ENCODE data around the gene ECT2. TPM values are rescaled to one million over a fixed set of nuclear protein-coding genes. Genes with fewer than 3 reads are reported as not detected.
"Not testable (repeated sequence)": the region's sequence is repeated elsewhere in the genome, so short reads cannot be mapped to it uniquely, and the experiment has no call there.

The ECT2 gene
- total RNA-seq, 4 donors from 2014 or later = 2.7 to 5.8 (median 3.7) TPM

DNA sequence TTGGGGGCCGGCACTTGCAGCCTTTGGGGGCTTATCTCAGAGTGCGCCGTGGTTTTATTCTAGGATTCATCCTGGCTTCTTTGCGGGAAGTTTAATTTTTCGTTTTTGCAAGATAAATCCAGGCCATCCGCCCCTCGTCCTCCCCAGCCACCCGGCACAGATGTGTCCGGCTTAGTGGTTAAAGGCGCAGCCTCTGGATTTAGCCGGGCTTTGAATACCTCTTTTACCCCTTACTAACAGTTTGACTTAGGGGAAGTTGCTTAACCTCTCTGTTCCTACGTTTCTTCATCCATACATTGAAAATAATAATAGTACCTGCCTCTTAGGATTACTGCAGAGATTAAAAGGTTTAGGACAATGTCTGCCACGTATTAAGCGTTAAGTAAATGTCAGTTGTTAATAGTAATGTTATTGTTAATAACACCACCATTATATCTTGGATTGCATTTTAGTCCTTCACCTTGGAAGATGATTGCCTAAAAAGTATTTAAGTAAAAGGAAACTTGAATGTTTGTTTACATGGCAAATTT, 714 bp downstream of the ECT2 start:
- TF ChIP-seq, protein P1, sequence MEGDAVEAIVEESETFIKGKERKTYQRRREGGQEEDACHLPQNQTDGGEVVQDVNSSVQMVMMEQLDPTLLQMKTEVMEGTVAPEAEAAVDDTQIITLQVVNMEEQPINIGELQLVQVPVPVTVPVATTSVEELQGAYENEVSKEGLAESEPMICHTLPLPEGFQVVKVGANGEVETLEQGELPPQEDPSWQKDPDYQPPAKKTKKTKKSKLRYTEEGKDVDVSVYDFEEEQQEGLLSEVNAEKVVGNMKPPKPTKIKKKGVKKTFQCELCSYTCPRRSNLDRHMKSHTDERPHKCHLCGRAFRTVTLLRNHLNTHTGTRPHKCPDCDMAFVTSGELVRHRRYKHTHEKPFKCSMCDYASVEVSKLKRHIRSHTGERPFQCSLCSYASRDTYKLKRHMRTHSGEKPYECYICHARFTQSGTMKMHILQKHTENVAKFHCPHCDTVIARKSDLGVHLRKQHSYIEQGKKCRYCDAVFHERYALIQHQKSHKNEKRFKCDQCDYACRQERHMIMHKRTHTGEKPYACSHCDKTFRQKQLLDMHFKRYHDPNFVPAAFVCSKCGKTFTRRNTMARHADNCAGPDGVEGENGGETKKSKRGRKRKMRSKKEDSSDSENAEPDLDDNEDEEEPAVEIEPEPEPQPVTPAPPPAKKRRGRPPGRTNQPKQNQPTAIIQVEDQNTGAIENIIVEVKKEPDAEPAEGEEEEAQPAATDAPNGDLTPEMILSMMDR (IDR thresholded peaks at IDR 0.05 in 4 of 5, conservative IDR thresholded peaks at IDR 0.05 in 1 of 5) = no peak
- no peak for TF ChIP-seq POLR2A (IDR thresholded peaks at IDR 0.05)
- DNase-seq = no peak
- in situ Hi-C loops (cut with MboI; ENCODE audit: low sequenced_read_pairs in 4 of 4) = no loop called here
- Histone ChIP-seq H3K4me3 (peak overlapping the region; percentile 69 to 82 (median 77)), H3K27ac (peak overlapping the region; percentile 22 to 69 (median 64)), H3K9me3 (no peaks in the 10 kb centered on the region), H3K27me3 (no peaks in the 10 kb centered on the region), H3K4me1 (peaks cover 0 to 8% of the 10 kb centered on the region in 2 donors), H3K36me3 (no peaks in the 10 kb centered on the region)
- ATAC-seq = no peak
- intact Hi-C loops (cut with DNase I; ENCODE audit: low total_unique reads) = no loop called here

GRCh38 chr3:172752651-172753050, 2.1 kb downstream of the ECT2 start:
- no peaks in the 10 kb centered on the region for H3K9me3 ChIP-seq
- no peak overlapping the region for H3K27ac ChIP-seq
- DNase-seq (no peak), ATAC-seq (no peak)
- no peaks in the 10 kb centered on the region for H3K27me3 ChIP-seq
- H3K36me3 ChIP-seq = no peaks in the 10 kb centered on the region
- intact Hi-C loops (cut with DNase I; ENCODE audit: low total_unique reads) = no loop called here
- H3K4me3 ChIP-seq = no peak overlapping the region
- in situ Hi-C loops (cut with MboI; ENCODE audit: low sequenced_read_pairs in 4 of 4) = no loop called here
- TF ChIP-seq, protein P1 (IDR thresholded peaks at IDR 0.05 in 4 of 5, conservative IDR thresholded peaks at IDR 0.05 in 1 of 5) = no peak
- no peak for TF ChIP-seq POLR2A (IDR thresholded peaks at IDR 0.05)
- peaks cover 0 to 8% of the 10 kb centered on the region in 2 donors for H3K4me1 ChIP-seq

DNA sequence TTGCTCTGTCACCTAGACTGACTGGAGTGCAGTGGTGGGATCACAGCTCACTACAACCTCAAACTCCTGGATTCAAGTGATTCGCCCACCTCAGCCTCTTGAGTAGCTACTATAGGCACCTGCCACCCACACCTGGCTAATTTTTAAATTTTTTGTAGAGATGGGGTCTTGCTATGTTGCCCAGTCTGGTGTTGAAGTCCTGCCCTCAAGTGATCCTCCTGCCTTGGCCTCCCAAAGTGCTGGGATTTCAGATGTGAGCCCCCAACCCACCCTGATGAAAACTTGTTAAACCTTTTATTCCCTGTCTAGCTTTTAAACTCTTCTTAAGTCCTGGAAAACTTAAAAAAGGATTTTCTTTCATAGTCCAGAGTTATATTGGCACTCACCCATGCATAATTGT, 2.6 kb downstream of the ECT2 start:
- H3K27me3 ChIP-seq = no peaks in the 10 kb centered on the region
- peaks cover 0 to 8% of the 10 kb centered on the region in 2 donors for H3K4me1 ChIP-seq
- no peaks in the 10 kb centered on the region for H3K9me3 ChIP-seq
- no peak for TF ChIP-seq POLR2A (IDR thresholded peaks at IDR 0.05)
- TF ChIP-seq, protein P1 (IDR thresholded peaks at IDR 0.05 in 4 of 5, conservative IDR thresholded peaks at IDR 0.05 in 1 of 5) = no peak
- intact Hi-C loops (cut with DNase I; ENCODE audit: low total_unique reads) = no loop called here
- ATAC-seq (no peak), DNase-seq (no peak)
- H3K4me3 ChIP-seq = no peak overlapping the region
- H3K27ac ChIP-seq = no peak overlapping the region
- in situ Hi-C loops (cut with MboI; ENCODE audit: low sequenced_read_pairs in 4 of 4) = no loop called here
- no peaks in the 10 kb centered on the region for H3K36me3 ChIP-seq

DNA sequence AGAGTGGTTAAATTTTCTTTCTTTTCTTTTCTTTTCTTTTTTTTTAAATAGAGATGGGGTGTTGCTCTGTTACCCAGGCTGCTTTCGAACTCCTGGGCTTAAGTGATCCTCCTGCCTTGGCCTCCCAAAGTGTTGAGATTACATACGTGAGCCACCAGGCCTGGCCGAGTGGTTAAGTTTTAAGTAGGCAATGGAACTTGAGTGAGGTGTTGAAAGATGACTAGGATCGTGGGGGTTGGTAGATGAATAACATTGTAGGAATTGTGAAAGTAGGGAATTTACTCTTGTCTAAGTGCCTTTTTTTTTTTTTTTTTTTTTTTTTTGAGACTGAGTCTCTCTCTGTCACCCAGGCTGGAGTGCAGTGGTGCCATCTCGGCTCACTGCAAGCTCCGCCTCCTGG, 9.9 kb downstream of the ECT2 start:
- intact Hi-C loops (cut with DNase I; ENCODE audit: low total_unique reads); ATAC-seq; H3K4me3 ChIP-seq; in situ Hi-C loops (cut with MboI; ENCODE audit: low sequenced_read_pairs in 4 of 4); DNase-seq; H3K9me3 ChIP-seq; H3K36me3 ChIP-seq; H3K27me3 ChIP-seq; H3K27ac ChIP-seq; H3K4me1 ChIP-seq: not testable (repeated sequence)

GRCh38 chr3:172766241-172766640, 15.7 kb downstream of the ECT2 start:
- intact Hi-C loops (cut with DNase I; ENCODE audit: low total_unique reads) = no loop called here

More at GRCh38 chr3:172766241-172766640, 15.7 kb downstream of the ECT2 start:
- TF ChIP-seq, protein P1 (IDR thresholded peaks at IDR 0.05 in 4 of 5, conservative IDR thresholded peaks at IDR 0.05 in 1 of 5) = no peak
- TF ChIP-seq POLR2A (IDR thresholded peaks at IDR 0.05) = no peak
- no peak overlapping the region for H3K27ac ChIP-seq
- in situ Hi-C loops (cut with MboI; ENCODE audit: low sequenced_read_pairs in 4 of 4) = no loop called here
- DNase-seq = no peak
- H3K4me1 ChIP-seq = no peaks in the 10 kb centered on the region
- no peaks in the 10 kb centered on the region for H3K36me3 ChIP-seq
- H3K9me3 ChIP-seq = no peaks in the 10 kb centered on the region
- no peak for ATAC-seq
- H3K27me3 ChIP-seq = no peaks in the 10 kb centered on the region
- H3K4me3 ChIP-seq = no peak overlapping the region
